ENCODE data around the gene RAB6B. TPM values are rescaled to one million over a fixed set of nuclear protein-coding genes. Genes with fewer than 3 reads are reported as not detected.

Gene RAB6B
- total and polyA plus RNA-seq, 7 experiments from 2014 or later, result 0.14 to 1.2 (median 0.22) TPM; not detected in 3

DNA sequence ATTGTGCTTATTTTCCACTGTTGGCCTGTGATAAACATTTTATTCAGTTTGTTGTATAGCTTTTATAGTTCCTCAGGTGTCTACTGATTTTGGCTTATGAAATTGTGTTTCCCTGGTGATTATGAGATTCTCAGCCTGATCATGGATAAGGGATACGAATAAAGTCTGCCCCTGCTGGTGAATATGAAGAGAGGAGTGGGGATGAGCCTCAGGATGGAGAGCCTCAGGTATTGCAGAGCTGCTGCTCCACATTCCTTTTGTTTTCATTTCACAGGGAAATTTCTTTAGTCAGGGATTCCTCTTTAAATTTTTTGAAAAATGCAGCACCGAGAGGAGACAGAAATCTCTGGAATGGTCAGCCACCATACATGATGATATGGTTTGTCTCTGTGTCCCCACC is 14.7 kb upstream of the RAB6B start:
- Mint-ChIP-seq H3K36me3 (no peaks in the 10 kb centered on the region), H3K9me3 (peaks cover 0 to 2% (median 0%) of the 10 kb centered on the region in 11 donors), H3K4me3 (no peak overlapping the region), H3K27me3 (peaks cover 10 to 34% (median 24%) of the 10 kb centered on the region in 5 donors), H3K4me1 (no peaks in the 10 kb centered on the region), H3K27ac (no peak overlapping the region)
- no peak for ATAC-seq
- intact Hi-C loops (cut with micrococcal nuclease), result no loop called here
- Histone ChIP-seq H3K9me3 (ENCODE audit: control insufficient read depth in 2 of 3, low read length in 3 of 3) (no peaks in the 10 kb centered on the region), H3K4me1 (ENCODE audit: control insufficient read depth in 2 of 2, insufficient read depth in 2 of 2, low read length in 2 of 2) (no peaks in the 10 kb centered on the region), H3K4me3 (ENCODE audit: low read length) (no peak overlapping the region), H3K36me3 (ENCODE audit: control insufficient read depth in 2 of 3, insufficient read depth in 3 of 3, low read length in 3 of 3) (no peaks in the 10 kb centered on the region), H3K27ac (ENCODE audit: low read depth, low read length) (no peak overlapping the region), H3K27me3 (ENCODE audit: control insufficient read depth in 2 of 2, insufficient read depth in 2 of 2, low read length in 2 of 2) (peaks cover 0 to 9% of the 10 kb centered on the region in 2 donors)
- ChIA-PET CTCF (no interaction called here), POLR2A (no interaction called here)
- no peak for DNase-seq

DNA sequence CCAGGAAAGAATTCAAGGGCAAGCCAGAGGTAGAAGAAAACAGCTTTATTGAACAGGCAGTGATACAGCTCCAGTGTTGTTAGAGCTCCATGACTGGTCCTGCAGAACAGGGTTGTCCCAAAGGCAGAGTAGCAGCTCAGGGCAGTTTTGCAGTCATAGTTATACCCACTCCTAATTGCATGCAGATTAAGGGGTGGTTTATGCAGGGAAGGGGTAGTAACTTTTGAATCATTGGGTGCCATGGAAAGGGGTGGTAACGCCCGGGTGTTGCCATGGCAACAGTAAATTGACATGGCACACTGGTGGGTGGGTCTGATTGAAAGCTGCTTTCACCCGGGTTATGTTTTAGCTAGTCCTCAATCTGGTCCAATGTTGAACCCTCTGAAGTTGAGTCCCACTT is 9.7 kb upstream of the RAB6B start:
- intact Hi-C loops (cut with micrococcal nuclease), result no loop called here
- no peaks in the 10 kb centered on the region for H3K4me1 Mint-ChIP-seq
- H3K36me3 Mint-ChIP-seq, result peaks cover 0 to 4% (median 0%) of the 10 kb centered on the region in 5 donors
- H3K27me3 ChIP-seq (ENCODE audit: control insufficient read depth in 2 of 2, insufficient read depth in 2 of 2, low read length in 2 of 2), result no peaks in the 10 kb centered on the region
- CTCF ChIA-PET, result no interaction called here
- no peaks in the 10 kb centered on the region for H3K9me3 ChIP-seq (ENCODE audit: control insufficient read depth in 2 of 3, low read length in 3 of 3)
- no peaks in the 10 kb centered on the region for H3K36me3 ChIP-seq (ENCODE audit: control insufficient read depth in 2 of 3, insufficient read depth in 3 of 3, low read length in 3 of 3)
- H3K4me3 ChIP-seq (ENCODE audit: low read length), result no peak overlapping the region
- DNase-seq (no peak), ATAC-seq (no peak)
- H3K4me3 Mint-ChIP-seq, result no peak overlapping the region
- no peaks in the 10 kb centered on the region for H3K4me1 ChIP-seq (ENCODE audit: control insufficient read depth in 2 of 2, insufficient read depth in 2 of 2, low read length in 2 of 2)
- POLR2A ChIA-PET, result no interaction called here
- no peak overlapping the region for H3K27ac Mint-ChIP-seq
- H3K9me3 Mint-ChIP-seq, result peaks cover 0 to 11% (median 5%) of the 10 kb centered on the region in 11 donors
- no peak overlapping the region for H3K27ac ChIP-seq (ENCODE audit: low read depth, low read length)
- H3K27me3 Mint-ChIP-seq, result peaks cover 10 to 47% (median 35%) of the 10 kb centered on the region in 5 donors

DNA sequence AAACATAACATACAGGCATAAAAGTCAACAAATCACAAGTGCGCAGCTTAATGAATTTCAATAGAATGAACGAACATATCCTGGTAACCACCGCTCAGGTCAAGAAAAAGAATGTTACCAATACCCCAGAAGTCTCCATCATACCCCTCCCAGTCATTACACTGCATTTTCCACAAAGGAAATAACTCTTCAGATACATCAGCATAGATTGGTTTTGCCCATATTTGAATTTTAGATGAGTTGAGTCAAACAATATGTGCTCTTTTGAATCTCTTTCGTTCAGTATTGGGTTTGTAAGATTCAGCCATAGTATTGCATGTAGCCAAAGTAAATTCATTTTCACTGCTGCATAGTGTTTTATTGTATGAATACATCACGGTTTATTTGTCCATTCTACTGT is 6.2 kb upstream of the RAB6B start:
- Histone ChIP-seq H3K4me3 (ENCODE audit: low read length) (no peak overlapping the region), H3K27me3 (ENCODE audit: control insufficient read depth in 2 of 2, insufficient read depth in 2 of 2, low read length in 2 of 2) (no peaks in the 10 kb centered on the region), H3K36me3 (ENCODE audit: control insufficient read depth in 2 of 3, insufficient read depth in 3 of 3, low read length in 3 of 3) (no peaks in the 10 kb centered on the region), H3K4me1 (ENCODE audit: control insufficient read depth in 2 of 2, insufficient read depth in 2 of 2, low read length in 2 of 2) (no peaks in the 10 kb centered on the region), H3K9me3 (ENCODE audit: control insufficient read depth in 2 of 3, low read length in 3 of 3) (no peaks in the 10 kb centered on the region), H3K27ac (ENCODE audit: low read depth, low read length) (no peak overlapping the region)
- H3K4me1 Mint-ChIP-seq, result peaks cover 0 to 11% (median 2%) of the 10 kb centered on the region in 7 donors
- peaks cover 24 to 55% (median 39%) of the 10 kb centered on the region in 5 donors for H3K27me3 Mint-ChIP-seq
- POLR2A ChIA-PET, result no interaction called here
- ATAC-seq, result no peak
- no peak overlapping the region for H3K4me3 Mint-ChIP-seq
- peaks cover 0 to 11% (median 5%) of the 10 kb centered on the region in 11 donors for H3K9me3 Mint-ChIP-seq
- CTCF ChIA-PET, result no interaction called here
- H3K27ac Mint-ChIP-seq, result no peak overlapping the region
- intact Hi-C loops (cut with micrococcal nuclease), result no loop called here
- no peak for DNase-seq
- peaks cover 0 to 4% (median 0%) of the 10 kb centered on the region in 5 donors for H3K36me3 Mint-ChIP-seq

DNA sequence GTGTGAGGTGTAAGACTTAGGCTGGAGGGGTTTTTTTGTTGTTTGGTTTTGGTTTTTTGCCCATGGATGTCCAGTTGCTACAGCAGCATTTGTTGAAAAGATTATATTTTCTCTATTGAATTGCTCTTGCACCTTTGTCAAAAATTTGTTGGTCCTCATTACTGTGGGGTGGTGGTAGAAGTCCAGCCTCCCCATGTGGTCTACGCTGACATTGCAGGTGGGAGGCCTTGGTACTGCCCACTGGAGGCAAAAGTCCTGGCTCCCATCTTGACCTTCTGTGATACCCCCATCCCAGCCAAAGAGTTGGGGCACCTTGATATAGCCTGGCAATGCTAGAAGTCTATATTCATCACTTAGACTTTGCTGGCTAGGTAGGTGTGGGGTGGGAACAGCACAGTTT is 5.4 kb upstream of the RAB6B start:
- no peak overlapping the region for H3K27ac ChIP-seq (ENCODE audit: low read depth, low read length)
- intact Hi-C loops (cut with micrococcal nuclease), result no loop called here
- H3K36me3 ChIP-seq (ENCODE audit: control insufficient read depth in 2 of 3, insufficient read depth in 3 of 3, low read length in 3 of 3), result no peaks in the 10 kb centered on the region
- Mint-ChIP-seq H3K36me3 (peaks cover 0 to 4% (median 0%) of the 10 kb centered on the region in 5 donors), H3K4me3 (no peak overlapping the region), H3K4me1 (peaks cover 0 to 16% (median 5%) of the 10 kb centered on the region in 7 donors), H3K27me3 (peaks cover 28 to 60% (median 44%) of the 10 kb centered on the region in 5 donors), H3K9me3 (peaks cover 0 to 11% (median 5%) of the 10 kb centered on the region in 11 donors), H3K27ac (no peak overlapping the region)
- no peaks in the 10 kb centered on the region for H3K4me1 ChIP-seq (ENCODE audit: control insufficient read depth in 2 of 2, insufficient read depth in 2 of 2, low read length in 2 of 2)
- DNase-seq, result no peak
- no peak for ATAC-seq
- ChIA-PET POLR2A (no interaction called here), CTCF (interaction anchor here (0.6 kb wide), 1 partner anchor 195 kb away, joined by 4 read pairs; no protein-coding TSS in a partner anchor)
- no peak overlapping the region for H3K4me3 ChIP-seq (ENCODE audit: low read length)
- no peaks in the 10 kb centered on the region for H3K9me3 ChIP-seq (ENCODE audit: control insufficient read depth in 2 of 3, low read length in 3 of 3)
- H3K27me3 ChIP-seq (ENCODE audit: control insufficient read depth in 2 of 2, insufficient read depth in 2 of 2, low read length in 2 of 2), result no peaks in the 10 kb centered on the region

DNA sequence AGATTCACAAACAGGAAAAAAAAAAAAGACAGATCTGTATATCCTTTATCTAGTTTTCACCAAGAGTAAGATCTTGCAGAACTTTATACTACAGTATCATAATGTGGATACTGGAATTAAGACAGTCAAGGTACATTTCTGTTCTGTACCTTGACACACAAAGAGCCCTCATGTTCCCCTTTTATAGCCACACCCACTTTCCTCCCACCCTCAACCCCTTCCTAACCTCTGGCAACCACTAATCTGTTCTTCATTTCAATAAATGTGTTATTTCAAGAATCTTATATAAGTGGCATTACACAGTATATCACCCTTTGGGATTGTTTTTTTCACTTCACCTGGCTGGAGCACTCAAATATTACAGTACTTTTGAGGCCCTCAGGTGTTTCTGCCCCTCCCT is 3.6 kb upstream of the RAB6B start:
- peaks cover 0 to 4% (median 0%) of the 10 kb centered on the region in 5 donors for H3K36me3 Mint-ChIP-seq
- Histone ChIP-seq H3K9me3 (ENCODE audit: control insufficient read depth in 2 of 3, low read length in 3 of 3) (no peaks in the 10 kb centered on the region), H3K4me3 (ENCODE audit: low read length) (no peak overlapping the region), H3K27me3 (ENCODE audit: control insufficient read depth in 2 of 2, insufficient read depth in 2 of 2, low read length in 2 of 2) (no peaks in the 10 kb centered on the region), H3K36me3 (ENCODE audit: control insufficient read depth in 2 of 3, insufficient read depth in 3 of 3, low read length in 3 of 3) (no peaks in the 10 kb centered on the region), H3K27ac (ENCODE audit: low read depth, low read length) (no peak overlapping the region), H3K4me1 (ENCODE audit: control insufficient read depth in 2 of 2, insufficient read depth in 2 of 2, low read length in 2 of 2) (no peaks in the 10 kb centered on the region)
- H3K4me3 Mint-ChIP-seq, result no peak overlapping the region
- intact Hi-C loops (cut with micrococcal nuclease), result no loop called here
- ChIA-PET POLR2A (no interaction called here), CTCF (no interaction called here)
- H3K27me3 Mint-ChIP-seq, result peaks cover 24 to 63% (median 42%) of the 10 kb centered on the region in 5 donors
- H3K9me3 Mint-ChIP-seq, result peaks cover 0 to 11% (median 5%) of the 10 kb centered on the region in 11 donors
- ATAC-seq (no peak), DNase-seq (no peak)
- no peak overlapping the region for H3K27ac Mint-ChIP-seq
- H3K4me1 Mint-ChIP-seq, result peaks cover 0 to 16% (median 6%) of the 10 kb centered on the region in 7 donors

DNA sequence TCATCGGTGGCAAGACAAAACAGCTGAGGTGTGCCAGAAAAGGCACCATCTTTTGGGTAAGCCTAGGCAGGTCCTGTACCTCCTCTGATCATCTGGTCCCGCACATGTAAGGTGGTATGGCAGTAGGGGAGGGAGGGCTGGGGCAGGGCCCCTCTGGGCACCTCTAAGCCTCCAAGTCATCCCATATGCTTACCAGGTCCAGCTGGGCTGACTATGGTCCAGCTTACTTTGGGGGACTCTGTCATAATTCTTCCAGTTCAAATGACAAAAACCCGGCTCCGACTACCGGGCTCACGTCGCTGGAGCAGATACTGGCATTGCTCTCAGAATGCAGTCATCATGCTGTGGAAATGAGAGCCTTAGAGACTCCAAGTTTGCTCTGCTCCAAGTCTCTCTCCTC is 1.9 kb upstream of the RAB6B start:
- no peak overlapping the region for H3K27ac Mint-ChIP-seq
- Histone ChIP-seq H3K27ac (ENCODE audit: low read depth, low read length) (no peak overlapping the region), H3K9me3 (ENCODE audit: control insufficient read depth in 2 of 3, low read length in 3 of 3) (no peaks in the 10 kb centered on the region), H3K27me3 (ENCODE audit: control insufficient read depth in 2 of 2, insufficient read depth in 2 of 2, low read length in 2 of 2) (no peaks in the 10 kb centered on the region), H3K4me3 (ENCODE audit: low read length) (no peak overlapping the region), H3K36me3 (ENCODE audit: control insufficient read depth in 2 of 3, insufficient read depth in 3 of 3, low read length in 3 of 3) (no peaks in the 10 kb centered on the region), H3K4me1 (ENCODE audit: control insufficient read depth in 2 of 2, insufficient read depth in 2 of 2, low read length in 2 of 2) (no peaks in the 10 kb centered on the region)
- peaks cover 0 to 21% (median 6%) of the 10 kb centered on the region in 7 donors for H3K4me1 Mint-ChIP-seq
- H3K36me3 Mint-ChIP-seq, result peaks cover 0 to 1% (median 0%) of the 10 kb centered on the region in 5 donors
- peaks cover 0 to 2% (median 1%) of the 10 kb centered on the region in 11 donors for H3K9me3 Mint-ChIP-seq
- DNase-seq, result no peak
- ChIA-PET CTCF (no interaction called here), POLR2A (no interaction called here)
- no peak for ATAC-seq
- H3K4me3 Mint-ChIP-seq, result no peak overlapping the region
- peaks cover 39 to 71% (median 55%) of the 10 kb centered on the region in 5 donors for H3K27me3 Mint-ChIP-seq
- intact Hi-C loops (cut with micrococcal nuclease), result no loop called here

DNA sequence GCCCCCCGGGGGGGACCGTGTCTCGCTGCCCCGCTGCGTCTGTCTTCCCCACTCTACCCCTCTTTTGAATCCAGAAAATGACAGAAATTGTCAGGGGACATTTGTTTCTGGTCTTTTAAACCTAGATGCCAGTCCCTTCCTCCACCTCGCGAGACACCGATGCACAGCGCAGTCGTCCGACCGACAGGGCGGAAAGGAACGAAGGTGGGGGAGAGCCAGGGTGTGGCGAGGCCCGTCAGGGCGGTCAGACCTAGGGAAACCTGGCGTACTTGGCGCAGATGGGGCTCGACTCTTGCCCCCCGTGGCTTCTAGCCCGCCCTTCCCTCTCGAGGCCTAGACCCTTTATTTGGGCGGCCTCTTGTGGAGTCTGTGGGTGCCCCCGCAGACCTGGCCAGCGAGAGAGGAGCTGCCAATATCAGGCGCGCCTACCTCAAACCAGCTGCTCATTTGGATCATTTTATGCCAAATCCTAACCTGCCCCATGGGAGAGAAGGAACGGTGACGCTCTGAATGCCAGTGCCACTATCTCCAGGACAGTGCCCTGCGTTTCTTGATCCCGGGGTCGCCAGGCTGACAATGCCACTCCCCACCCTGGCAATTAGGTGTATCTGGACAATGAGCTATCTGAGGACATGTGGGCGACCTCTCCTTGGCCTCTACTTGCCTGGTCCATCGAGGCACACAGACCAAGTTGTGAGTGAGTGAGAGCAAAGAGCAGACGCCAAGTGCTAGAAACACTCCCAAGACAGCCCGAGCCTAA is 500 bp upstream of the RAB6B start:
- CTCF ChIA-PET, result no interaction called here
- Mint-ChIP-seq H3K27ac (no peak overlapping the region), H3K27me3 (peaks cover 49 to 64% (median 54%) of the 10 kb centered on the region in 5 donors), H3K9me3 (no peaks in the 10 kb centered on the region), H3K4me3 (peak overlapping the region in 6 of 10 donors; percentile 32 to 73 (median 48)), H3K4me1 (peaks cover 0 to 21% (median 8%) of the 10 kb centered on the region in 7 donors), H3K36me3 (no peaks in the 10 kb centered on the region)
- Histone ChIP-seq H3K36me3 (ENCODE audit: control insufficient read depth in 2 of 3, insufficient read depth in 3 of 3, low read length in 3 of 3) (no peaks in the 10 kb centered on the region), H3K9me3 (ENCODE audit: control insufficient read depth in 2 of 3, low read length in 3 of 3) (no peaks in the 10 kb centered on the region), H3K27ac (ENCODE audit: low read depth, low read length) (no peak overlapping the region), H3K4me3 (ENCODE audit: low read length) (no peak overlapping the region), H3K4me1 (ENCODE audit: control insufficient read depth in 2 of 2, insufficient read depth in 2 of 2, low read length in 2 of 2) (no peaks in the 10 kb centered on the region), H3K27me3 (ENCODE audit: control insufficient read depth in 2 of 2, insufficient read depth in 2 of 2, low read length in 2 of 2) (no peaks in the 10 kb centered on the region)
- intact Hi-C loops (cut with micrococcal nuclease), result no loop called here
- ATAC-seq, result no peak
- POLR2A ChIA-PET, result no interaction called here
- no peak for DNase-seq
